ENCODE data around the gene INPP5D.

The INPP5D gene

DNA sequence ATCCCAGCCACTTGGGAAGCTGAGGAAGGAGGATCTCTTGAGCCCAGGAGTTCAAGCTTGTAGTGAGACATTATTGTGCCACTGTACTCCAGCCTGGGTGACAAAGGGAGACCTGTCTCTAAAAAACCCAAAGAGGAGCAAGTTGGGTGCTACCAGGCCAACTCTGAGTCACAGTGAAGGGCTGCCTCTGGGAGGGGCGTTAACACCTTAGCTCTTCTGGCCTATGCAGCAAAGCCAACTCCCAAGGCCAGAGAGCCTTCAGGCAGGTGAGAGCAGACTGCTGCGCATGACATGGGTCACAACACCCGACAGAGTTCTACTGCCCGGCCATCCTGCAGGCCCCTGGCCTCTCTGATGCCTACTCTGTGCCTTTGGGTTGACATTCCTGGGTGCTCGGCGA, 158.7 kb downstream of the INPP5D start:
- no peak overlapping the region for H3K27ac ChIP-seq (ENCODE audit: poor library complexity, severe bottlenecking)
- DNase-seq (ENCODE audit: low spot score): no peak
- no peaks in the 10 kb centered on the region for H3K36me3 ChIP-seq (ENCODE audit: low read depth)
- H3K27me3 ChIP-seq (ENCODE audit: insufficient read depth, poor library complexity, severe bottlenecking): no peaks in the 10 kb centered on the region
- TF ChIP-seq, protein P1, sequence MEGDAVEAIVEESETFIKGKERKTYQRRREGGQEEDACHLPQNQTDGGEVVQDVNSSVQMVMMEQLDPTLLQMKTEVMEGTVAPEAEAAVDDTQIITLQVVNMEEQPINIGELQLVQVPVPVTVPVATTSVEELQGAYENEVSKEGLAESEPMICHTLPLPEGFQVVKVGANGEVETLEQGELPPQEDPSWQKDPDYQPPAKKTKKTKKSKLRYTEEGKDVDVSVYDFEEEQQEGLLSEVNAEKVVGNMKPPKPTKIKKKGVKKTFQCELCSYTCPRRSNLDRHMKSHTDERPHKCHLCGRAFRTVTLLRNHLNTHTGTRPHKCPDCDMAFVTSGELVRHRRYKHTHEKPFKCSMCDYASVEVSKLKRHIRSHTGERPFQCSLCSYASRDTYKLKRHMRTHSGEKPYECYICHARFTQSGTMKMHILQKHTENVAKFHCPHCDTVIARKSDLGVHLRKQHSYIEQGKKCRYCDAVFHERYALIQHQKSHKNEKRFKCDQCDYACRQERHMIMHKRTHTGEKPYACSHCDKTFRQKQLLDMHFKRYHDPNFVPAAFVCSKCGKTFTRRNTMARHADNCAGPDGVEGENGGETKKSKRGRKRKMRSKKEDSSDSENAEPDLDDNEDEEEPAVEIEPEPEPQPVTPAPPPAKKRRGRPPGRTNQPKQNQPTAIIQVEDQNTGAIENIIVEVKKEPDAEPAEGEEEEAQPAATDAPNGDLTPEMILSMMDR (IDR thresholded peaks at IDR 0.05; ENCODE audit: poor library complexity, severe bottlenecking): no peak
- H3K4me1 ChIP-seq (ENCODE audit: insufficient read depth, poor library complexity, severe bottlenecking): no peaks in the 10 kb centered on the region
- H3K9me3 ChIP-seq (ENCODE audit: severe bottlenecking): no peaks in the 10 kb centered on the region
- ATAC-seq (ENCODE audit: low read depth): no peak
- H3K4me3 ChIP-seq (ENCODE audit: severe bottlenecking): no peak overlapping the region

GRCh38 chr2:233219848-233220247, 159.7 kb downstream of the INPP5D start:
- H3K27ac ChIP-seq (ENCODE audit: poor library complexity, severe bottlenecking): no peak overlapping the region
- no peaks in the 10 kb centered on the region for H3K9me3 ChIP-seq (ENCODE audit: severe bottlenecking)
- no peak for ATAC-seq (ENCODE audit: low read depth)
- no peak for DNase-seq (ENCODE audit: low spot score)
- no peaks in the 10 kb centered on the region for H3K4me1 ChIP-seq (ENCODE audit: insufficient read depth, poor library complexity, severe bottlenecking)
- no peak overlapping the region for H3K4me3 ChIP-seq (ENCODE audit: severe bottlenecking)
- no peaks in the 10 kb centered on the region for H3K27me3 ChIP-seq (ENCODE audit: insufficient read depth, poor library complexity, severe bottlenecking)
- H3K36me3 ChIP-seq (ENCODE audit: low read depth): no peaks in the 10 kb centered on the region
- TF ChIP-seq, protein P1 (IDR thresholded peaks at IDR 0.05; ENCODE audit: poor library complexity, severe bottlenecking): no peak

- H3K9me3 ChIP-seq (ENCODE audit: severe bottlenecking): no peaks in the 10 kb centered on the region
- no peak overlapping the region for H3K4me3 ChIP-seq (ENCODE audit: severe bottlenecking)
- TF ChIP-seq, protein P1 (IDR thresholded peaks at IDR 0.05; ENCODE audit: poor library complexity, severe bottlenecking): no peak
- H3K36me3 ChIP-seq (ENCODE audit: low read depth): no peaks in the 10 kb centered on the region
- ATAC-seq (ENCODE audit: low read depth) (no peak), DNase-seq (ENCODE audit: low spot score) (no peak)
- H3K4me1 ChIP-seq (ENCODE audit: insufficient read depth, poor library complexity, severe bottlenecking): no peaks in the 10 kb centered on the region
- H3K27me3 ChIP-seq (ENCODE audit: insufficient read depth, poor library complexity, severe bottlenecking): no peaks in the 10 kb centered on the region
- no peak overlapping the region for H3K27ac ChIP-seq (ENCODE audit: poor library complexity, severe bottlenecking)
Measured at GRCh38 chr2:233221378-233222063, 161.4 kb downstream of the INPP5D start.

GRCh38 chr2:233223059-233223894, 163.1 kb downstream of the INPP5D start:
- Histone ChIP-seq H3K27ac (ENCODE audit: poor library complexity, severe bottlenecking) (no peak overlapping the region), H3K27me3 (ENCODE audit: insufficient read depth, poor library complexity, severe bottlenecking) (no peaks in the 10 kb centered on the region), H3K4me3 (ENCODE audit: severe bottlenecking) (no peak overlapping the region), H3K9me3 (ENCODE audit: severe bottlenecking) (no peaks in the 10 kb centered on the region), H3K36me3 (ENCODE audit: low read depth) (no peaks in the 10 kb centered on the region), H3K4me1 (ENCODE audit: insufficient read depth, poor library complexity, severe bottlenecking) (no peaks in the 10 kb centered on the region)
- TF ChIP-seq, protein P1 (IDR thresholded peaks at IDR 0.05; ENCODE audit: poor library complexity, severe bottlenecking): no peak
- ATAC-seq (ENCODE audit: low read depth) (no peak), DNase-seq (ENCODE audit: low spot score) (no peak)
